Omental fat pad (tissue), 4 donors: ENCODE measurements around the gene SH3RF3. TPM values are rescaled to one million over a fixed set of nuclear protein-coding genes. Genes with fewer than 3 reads are reported as not detected.

Experiments
- ATAC-seq: fragments of 150-250 bp; one replicate; pipeline ENCODE4 v1.9.1; 2016; ENCODE audit warnings: mild to moderate bottlenecking, moderate library complexity; ENCODE audit not compliant: low FRiP score
- DNase-seq: peaks from one replicate; pipeline ENCODE4 v3.0.0-alpha.2; 2019; ENCODE audit warnings: low spot score
- CTCF ChIP-seq, 3 donors: fragments of 450-650 bp; IDR thresholded peaks; one replicate each; pipeline ENCODE4 v1.5.1; 2016 to 2017; ENCODE audit warnings: antibody characterized with exemption in 3 of 3, mild to moderate bottlenecking in 3 of 3, moderate library complexity in 2 of 3
- total RNA-seq, 4 donors: library from RNA; depleted of rRNA; stranded (reverse); fragments of >200 nt; gene quantifications; one replicate each; pipeline ENCODE4 v1.1.0, GENCODE V29; 2016

SH3RF3 gene
- total RNA-seq, 4 donors from 2014 or later = 6.5 to 16.6 (median 8.6) TPM

- DNase-seq (no peak), ATAC-seq (no peak)
- TF ChIP-seq CTCF (IDR thresholded peaks at IDR 0.05) = no peak
Observed at GRCh38 chr2:109405873-109406272, 276.9 kb downstream of the SH3RF3 start.

- ATAC-seq (no peak), DNase-seq (no peak)
- TF ChIP-seq CTCF (IDR thresholded peaks at IDR 0.05) = no peak
Observed at GRCh38 chr2:109406301-109406700, 277.3 kb downstream of the SH3RF3 start.

DNA sequence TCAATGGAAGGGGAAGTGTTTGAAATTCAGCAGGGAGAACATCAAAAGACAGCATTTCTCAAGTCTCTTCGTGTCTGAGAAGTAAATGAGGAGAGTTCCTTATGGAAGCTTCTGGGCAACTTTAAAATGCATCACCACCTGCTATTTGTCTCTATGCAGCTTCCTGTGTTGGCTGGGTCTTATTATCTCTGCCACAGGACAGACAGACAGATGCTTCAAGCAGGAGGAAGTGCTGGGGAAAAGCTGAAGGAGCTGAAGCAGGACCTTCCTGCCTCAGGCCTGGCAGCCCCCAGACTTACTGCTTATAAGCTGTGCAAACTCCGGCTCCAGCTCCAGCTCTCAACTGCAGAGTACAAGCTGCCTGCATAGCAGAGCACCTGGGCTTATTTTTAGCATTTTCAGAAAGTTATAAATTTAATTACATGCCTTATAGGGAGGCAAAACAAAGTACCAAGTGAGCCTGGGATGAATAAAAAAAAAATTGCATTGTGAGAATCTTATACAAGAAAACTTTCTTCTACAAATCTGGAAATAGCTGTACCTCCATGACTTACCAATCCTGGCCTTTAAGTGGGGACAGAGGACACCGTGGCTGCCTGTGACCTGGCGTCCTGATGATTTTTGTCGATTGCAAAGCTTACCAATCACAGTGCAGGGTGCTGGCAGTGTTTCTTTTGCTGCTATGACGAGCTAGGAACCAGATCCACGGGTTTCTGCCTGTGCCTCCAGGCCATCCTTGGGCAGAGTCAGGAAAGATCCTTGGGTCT is 278.5 kb downstream of the SH3RF3 start:
- no peak for TF ChIP-seq CTCF (IDR thresholded peaks at IDR 0.05)
- DNase-seq (no peak), ATAC-seq (no peak)

- ATAC-seq (no peak), DNase-seq (no peak)
- TF ChIP-seq CTCF (IDR thresholded peaks at IDR 0.05) = no peak
Observed at GRCh38 chr2:109408043-109408335, 279.0 kb downstream of the SH3RF3 start.

- DNase-seq (no peak), ATAC-seq (no peak)
- no peak for TF ChIP-seq CTCF (IDR thresholded peaks at IDR 0.05)
Observed at GRCh38 chr2:109409321-109410038, 280.5 kb downstream of the SH3RF3 start.

- no peak for ATAC-seq
- no peak for TF ChIP-seq CTCF (IDR thresholded peaks at IDR 0.05)
- DNase-seq = no peak
Observed at GRCh38 chr2:109410039-109410815, 281.2 kb downstream of the SH3RF3 start.
